Frontal cortex (tissue), 4 donors: Measurements from ENCODE around the gene TUBB3. TPM values are rescaled to one million over a fixed set of nuclear protein-coding genes. Genes with fewer than 3 reads are reported as not detected.
"Not testable (repeated sequence)": the region's sequence is repeated elsewhere in the genome, so short reads cannot be mapped to it uniquely, and the experiment has no call there.

ENCODE experiments used
- DNase-seq, 2 donors: peaks; one replicate each; pipeline ENCODE4 v3.0.0; 2012; ENCODE audit warnings: low spot score in 2 of 2
- FAIRE-seq: peaks from 2 replicates; lab custom pipeline; 2012; peaks lifted over from hg19 to GRCh38; lab: Jason Lieb, UNC
- total RNA-seq: library from RNA; depleted of rRNA; stranded (reverse); fragments of >200 nt; gene quantifications from one replicate; pipeline ENCODE4 v1.2.3, GENCODE V29; 2014
- donor health status: control.
- donor health status: control.
- donor health status: control.

TUBB3 gene
- total RNA-seq: 3,334 TPM

DNA sequence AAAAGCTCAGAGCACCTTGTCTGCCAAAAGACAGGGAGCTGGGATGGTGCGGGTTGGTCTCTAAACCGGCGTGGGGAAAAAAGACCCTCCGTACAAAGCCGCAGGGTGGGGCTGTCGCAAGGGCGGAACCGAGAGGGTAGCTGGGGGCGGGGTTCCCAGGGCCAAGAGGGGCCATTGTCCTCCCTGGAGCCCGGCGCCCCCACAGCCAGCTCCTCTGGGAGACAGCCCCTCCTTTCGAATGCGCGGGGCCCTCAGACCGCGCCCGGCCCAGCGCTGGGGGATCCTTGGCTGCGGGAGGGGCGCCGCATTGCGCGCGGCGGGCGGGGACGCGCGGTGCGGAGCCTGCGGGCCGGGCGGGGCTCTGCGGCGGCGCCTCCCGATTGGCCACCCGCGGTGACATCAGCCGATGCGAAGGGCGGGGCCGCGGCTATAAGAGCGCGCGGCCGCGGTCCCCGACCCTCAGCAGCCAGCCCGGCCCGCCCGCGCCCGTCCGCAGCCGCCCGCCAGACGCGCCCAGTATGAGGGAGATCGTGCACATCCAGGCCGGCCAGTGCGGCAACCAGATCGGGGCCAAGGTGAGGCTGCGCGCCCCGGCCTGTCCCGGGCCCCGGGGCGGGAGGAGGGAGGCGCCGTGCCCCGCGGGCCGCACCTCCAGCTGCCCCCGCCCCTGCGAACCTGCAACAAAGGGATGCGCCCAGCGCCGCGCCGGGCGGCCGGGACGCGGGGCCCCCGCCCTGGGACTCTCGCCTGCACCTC lies at the start of gene TUBB3:
Gene TUBB3 (plus strand): TSS at position 459 of the 756 bp plus-strand sequence. CDS start 60 bp downstream, at position 519.
- DNase-seq (peak; percentile 95 to 99), FAIRE-seq (no peak)

DNA sequence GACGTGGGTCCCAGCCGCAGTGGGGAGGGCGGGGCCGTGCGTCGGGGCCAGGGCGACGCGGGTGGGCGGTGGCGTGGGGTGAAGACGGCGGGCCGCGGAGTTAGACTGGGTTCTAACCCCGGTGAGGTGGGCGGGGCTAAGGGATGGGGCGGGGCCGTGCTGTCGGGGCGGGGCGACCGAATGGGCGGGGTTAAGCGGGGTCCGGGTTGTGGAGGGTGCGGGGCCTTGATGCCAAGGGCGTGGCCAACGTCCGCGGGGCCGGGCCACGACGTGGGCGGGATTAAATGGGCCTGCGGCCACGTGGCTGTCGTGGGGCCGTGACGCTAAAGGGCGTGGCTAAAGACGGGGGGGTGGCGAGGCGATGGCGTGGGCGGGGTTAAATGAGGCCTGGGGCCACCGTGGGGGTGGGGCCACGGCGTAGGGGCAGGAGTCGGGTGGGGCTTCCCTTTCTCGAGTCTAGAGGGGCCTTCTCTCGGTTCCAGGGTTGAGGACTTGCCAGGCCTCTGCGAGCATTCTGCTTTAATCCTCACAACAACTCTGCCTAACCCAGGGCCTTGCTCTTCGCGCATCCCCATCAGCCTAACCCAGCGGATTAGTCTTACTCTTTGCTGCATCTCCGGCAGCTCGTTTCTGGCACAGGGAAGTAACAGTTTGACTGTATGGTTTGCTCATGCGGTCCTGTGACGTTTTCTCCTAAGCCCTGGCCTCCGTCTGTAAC lies 49.0 kb upstream of the TUBB3 start:
- FAIRE-seq (no peak), DNase-seq (peak; percentile 92 to 93)

DNA sequence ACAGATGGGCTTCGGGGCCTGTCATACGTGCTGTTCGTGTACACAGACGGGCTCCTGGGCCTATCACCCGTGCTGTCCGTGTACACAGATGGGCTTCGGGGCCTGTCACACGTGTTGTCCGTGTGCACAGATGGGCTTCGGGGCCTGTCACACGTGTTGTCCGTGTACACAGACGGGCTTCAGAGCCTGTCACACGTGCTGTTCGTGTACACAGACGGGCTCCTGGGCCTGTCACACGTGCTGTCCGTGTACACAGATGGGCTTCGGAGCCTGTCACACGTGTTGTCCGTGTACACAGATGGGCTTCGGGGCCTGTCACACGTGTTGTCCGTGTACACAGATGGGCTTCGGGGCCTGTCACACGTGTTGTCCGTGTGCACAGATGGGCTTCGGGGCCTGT lies 44.0 kb upstream of the TUBB3 start:
- FAIRE-seq, DNase-seq: not testable (repeated sequence)

DNA sequence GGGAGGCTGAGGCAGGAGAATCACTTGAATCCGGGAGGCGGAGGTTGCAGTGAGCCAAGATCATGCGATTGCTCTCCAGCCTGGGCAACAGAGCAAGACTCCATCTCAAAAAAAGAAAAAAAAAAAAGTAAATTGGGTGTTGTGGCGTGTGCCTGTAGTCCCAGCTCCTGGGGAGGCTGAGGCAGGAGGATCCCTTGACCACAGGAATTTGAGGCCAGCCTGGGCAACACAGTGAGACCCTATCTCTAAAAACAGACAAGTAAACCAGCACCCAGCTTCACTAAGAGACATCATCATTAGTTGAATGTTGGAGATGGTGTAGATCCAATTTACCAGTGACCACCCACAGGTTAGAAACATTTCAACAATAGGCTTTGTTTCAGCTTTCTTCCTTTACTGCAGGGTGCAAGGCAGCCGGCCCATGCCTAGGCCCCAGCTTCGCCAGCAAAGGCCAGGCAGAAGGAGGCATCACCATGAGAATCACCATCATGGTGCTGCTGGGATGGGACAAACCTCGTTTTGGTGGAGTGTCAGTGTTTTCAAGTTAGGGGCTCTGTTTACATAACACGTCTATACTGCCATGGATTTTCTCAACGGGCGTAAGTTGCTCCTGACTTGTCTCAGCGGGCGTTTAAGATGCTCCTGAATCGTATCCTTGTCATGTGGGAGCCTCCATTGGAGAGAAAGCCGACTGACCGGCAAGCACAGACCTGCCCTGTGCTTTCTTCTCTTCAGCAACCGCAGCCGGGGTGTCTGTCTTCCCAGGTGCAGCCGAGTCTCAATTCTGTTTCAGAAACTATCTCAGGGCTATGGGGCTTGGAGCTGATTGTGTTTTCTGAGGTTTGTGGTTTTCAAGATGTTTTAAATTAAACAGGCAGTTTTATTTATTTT lies 42.4 kb upstream of the TUBB3 start:
- FAIRE-seq (no peak), DNase-seq (no peak)

DNA sequence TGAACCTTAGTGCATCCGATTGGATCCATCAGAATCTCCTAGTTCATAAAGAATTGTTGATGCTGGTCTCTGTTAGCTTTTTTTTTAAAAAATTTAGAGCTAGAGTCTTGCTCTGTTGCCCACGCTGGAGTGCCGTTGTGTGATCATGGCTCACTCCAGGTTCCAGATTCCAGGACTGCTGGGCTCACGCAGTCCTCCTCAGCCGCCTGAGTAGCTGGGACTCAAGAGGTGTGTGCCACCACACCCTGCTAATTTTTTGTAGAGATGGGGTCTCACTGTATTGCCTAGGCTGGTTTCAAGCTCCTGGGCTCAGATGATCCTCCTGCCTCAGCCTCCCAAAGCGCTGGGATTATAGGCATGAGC lies 41.8 kb upstream of the TUBB3 start:
- FAIRE-seq (no peak), DNase-seq (no peak)

DNA sequence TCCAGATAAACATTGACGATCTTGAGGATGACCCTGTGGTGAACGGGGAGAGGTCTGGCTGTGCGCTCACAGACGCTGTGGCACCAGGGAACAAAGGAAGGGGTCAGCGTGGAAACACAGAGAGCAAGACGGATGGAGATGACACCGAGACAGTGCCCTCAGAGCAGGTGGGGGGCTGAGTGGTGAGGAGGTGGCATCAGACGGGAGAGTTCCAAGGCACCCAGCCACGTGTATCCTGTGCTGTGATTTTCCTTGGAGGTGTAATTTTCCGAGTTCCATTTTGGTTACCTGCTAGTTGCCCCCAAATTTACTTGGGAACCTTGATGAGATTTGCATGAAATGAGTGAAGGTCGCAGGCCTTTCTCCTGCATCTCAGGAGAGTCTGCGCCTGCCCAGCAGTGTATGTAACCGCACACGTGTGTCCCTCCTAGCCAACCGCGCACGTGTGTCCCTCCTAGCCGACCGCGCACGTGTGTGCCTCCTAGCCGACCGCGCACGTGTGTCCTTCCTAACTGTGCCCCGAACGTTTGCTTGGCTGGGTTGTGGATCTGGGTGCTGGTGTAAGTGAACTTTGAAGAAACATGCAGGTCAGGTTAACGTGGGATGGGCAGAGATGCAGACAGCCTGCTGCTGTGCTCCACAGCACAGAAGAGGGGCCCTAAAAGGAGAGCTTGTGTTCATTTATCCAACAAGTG lies 39.6 kb upstream of the TUBB3 start:
- DNase-seq: no peak

DNA sequence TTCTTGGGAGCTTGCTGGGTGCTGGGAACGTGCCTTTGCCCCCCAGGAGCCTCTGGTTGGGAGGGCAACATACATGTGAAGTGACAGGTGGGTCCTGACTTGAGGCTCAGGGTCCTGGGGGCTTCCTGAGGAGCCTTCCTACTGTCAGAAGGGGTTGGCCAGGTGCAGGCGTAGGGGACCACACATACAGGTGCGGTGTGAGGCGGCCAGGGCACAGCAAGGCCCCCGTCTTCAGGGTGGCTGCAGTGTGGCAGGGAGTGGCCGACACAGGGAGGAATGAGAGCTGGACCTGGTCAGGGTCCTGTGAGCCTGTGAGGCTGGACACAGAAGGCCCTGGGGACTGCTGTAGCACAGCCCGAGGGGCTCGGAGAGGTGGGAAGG lies 39.1 kb upstream of the TUBB3 start:
- FAIRE-seq (no peak), DNase-seq (no peak)

More for the DNA sequence above, 39.6 kb upstream of the TUBB3 start:
- FAIRE-seq: no peak

DNA sequence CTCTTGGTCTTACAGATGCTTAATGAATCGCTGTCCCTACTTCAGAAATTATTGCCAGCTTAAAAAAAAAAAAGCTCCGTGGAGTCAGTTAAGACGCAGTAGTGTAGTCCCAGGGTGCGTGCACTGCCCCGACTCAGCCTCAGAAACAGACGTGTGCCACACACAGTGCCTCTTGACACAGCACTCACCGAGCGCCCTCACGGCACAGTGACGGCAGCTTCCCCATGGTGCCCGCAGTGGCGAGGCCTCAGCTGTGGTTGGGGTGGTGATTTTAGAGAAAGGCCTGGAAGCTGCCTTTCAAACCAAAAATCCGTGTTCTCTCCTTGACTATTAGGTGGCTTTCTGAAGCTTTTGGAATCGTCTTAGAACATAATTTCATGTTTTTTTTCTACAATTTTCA lies 35.9 kb upstream of the TUBB3 start:
- FAIRE-seq: no peak

DNA sequence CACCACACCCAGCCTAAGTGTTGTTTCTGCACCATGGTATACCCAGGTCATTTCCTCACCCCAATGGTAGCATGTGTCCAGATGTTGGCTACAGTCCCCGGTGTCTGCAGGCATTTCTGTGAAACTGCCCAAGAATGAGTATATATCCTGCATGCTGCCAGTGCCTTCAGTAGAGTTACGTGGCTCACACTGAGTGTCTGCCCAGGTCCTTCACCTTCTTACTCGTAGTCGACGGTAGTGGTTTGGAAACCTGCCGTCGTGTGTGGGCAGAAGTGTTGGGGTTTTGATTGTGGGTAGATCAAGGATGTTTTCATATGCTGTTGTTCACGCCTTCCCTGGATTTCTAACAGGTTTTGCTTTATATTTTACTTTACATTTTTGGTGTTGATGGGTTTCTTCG lies 32.9 kb upstream of the TUBB3 start:
- FAIRE-seq (no peak), DNase-seq (no peak)

More for the DNA sequence above, 35.9 kb upstream of the TUBB3 start:
- DNase-seq: no peak

DNA sequence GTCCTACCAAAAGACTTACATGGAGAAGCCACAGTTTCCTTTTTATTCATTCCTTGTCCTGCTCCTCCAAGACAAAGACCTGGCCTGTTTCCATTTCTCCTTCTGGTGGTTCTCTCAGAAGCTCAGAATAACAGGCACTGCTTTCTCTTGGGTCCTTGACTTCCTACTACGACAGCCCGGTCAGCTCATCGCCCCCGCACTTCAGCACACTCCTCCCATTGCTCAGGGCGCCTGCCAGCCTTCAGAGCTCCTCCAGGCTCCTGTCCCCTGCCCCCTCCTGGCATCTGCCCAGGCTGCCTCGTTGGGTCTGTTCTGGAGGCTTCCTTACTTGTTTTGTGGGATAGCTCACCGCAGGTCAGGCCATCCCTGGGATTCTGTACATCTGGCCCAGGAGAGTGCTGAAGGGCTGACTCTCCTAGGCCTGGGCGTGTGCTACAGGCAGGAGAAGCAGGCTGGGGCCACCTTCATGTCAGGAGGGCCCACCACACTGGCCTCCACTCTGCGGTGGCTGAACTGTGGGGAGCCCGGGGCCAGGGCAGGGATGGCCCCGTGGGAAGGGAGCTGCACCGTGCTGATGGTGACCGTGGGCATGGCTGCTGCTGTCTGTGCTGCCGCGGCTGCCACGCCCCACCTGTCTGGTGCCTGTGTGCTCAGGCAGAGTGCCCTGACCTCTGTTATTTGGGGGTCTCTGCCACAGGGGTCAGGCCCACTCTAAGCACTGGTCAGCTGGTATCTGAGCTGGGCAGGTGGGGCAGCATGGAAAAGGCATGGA lies 32.1 kb upstream of the TUBB3 start:
- FAIRE-seq (no peak), DNase-seq (no peak)

DNA sequence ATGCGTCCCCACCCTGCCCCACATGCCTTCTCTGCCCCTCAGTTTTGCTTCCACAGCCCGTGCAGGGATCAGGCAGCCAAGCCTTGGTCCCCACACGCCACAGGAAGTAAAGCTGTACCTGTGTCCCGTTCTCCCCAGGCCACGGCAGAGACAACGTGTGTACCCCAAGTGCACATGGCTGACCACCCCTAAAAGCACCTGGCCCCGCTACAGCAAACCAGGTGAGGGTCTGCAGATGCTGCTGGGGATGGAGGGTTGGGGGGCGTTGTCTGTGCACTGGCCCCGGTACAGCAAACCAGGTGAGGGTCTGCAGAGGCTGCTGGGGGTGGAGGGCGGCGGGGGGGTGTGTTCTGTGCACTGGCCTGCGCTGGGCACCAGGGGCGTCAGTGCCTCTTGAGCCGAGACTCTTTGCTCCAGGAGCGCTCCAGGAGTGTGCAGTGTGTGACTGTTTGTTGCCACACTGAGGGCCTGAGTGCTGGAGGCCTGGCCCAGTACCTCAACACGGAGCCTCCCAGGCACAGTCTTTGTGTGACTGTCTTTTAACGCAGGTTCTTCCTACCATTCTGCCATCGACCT lies 31.0 kb upstream of the TUBB3 start:
- FAIRE-seq (no peak), DNase-seq (no peak)

DNA sequence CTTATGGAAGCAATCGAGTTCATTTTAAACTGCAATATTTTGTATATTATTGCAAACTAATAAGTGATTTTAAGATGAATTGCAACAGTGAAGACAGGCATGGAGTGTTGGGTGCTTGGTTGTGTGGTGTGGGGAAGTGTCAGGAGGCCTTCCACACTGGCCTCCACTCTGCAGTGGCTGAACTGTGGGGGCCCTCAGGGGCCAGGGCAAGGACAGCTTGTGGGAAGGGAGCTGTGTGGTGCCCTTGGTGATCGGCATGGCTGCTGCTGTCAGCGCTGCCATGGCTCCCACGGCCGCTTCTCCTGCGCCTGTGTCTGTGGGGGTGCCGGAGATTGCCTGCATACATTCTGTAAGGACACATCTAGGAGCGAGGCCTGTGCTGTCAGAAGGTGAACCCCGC lies 30.5 kb upstream of the TUBB3 start:
- FAIRE-seq: no peak
- no peak for DNase-seq

DNA sequence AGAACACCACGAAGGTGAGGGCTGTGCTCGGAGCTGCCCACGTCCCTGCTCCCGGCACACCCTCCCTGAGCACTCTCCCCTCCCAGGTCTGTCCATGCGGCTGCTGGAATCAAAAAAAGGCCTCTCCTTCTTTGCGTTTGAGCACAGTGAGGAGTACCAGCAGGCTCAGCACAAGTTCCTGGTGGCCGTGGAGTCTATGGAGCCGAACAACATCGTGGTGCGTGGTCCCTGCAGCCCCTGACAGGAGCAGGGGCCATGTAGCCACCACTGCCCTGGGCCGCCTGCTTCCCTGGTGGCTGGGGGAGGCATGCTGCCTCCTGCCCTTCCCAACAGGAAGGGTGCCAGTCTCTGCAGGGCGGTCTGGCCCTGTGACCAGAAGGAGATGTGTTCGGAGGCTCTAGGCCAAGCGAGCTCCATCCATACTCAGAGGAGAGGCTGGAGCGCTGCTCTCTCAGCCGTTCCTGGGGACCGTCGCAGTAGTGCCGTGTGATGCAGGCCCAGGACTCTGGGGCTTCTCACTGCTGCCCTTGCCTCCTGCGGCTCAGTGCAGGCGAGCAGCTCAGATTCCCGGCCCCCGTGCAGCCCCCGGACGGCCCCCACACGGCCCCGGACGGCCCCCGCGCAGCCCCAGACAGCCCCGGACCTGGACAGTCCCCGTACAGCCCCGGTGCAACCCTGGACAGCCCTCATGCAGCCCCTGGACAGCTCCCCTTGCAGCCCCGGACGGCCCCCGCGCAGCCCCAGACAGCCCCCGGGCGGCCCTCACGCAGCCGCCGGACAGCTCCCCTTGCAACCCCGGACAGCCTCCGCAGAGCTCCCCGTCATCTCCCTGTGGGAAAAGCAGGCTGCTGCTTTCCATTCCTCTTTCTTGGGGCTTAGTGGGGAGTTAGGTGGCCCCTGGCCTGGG lies 29.2 kb upstream of the TUBB3 start:
- no peak for DNase-seq

DNA sequence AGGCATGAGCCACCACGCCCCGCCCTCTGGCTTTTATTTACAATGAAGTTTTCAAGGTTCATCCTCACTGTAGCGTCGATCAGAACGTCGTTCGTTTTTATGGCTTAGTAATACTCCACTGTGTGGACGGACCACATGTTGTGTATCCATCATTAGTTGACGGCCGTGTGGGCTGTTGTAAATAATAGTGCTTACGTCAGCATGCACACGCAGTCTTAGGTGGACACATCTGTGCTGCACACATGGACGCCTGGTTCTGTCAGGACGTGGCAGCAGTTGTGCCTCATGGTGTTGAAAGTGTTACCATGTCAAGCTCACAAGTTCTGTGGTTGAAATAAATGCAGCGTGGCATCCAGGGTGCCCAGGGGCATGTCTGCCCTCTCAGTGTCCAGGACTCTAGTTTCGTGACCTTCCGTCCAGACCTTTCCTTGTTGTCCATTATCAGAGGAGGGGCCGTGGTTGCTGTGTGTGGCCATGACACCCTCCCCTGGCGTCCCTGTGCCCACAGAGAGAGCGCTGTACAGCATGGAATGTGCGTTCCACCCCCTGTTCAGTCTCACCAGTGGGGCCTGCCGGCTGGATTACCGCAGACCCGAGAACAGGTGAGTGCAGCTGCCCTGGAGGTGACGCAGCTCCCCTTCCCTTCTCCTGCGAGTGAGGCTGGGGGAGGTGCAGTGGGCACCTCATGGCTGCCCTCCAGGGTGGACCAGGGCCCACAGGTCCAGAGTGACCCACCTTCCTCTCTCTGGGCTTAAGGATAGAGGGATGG lies 27.5 kb upstream of the TUBB3 start:
- DNase-seq (no peak), FAIRE-seq (no peak)

More for the DNA sequence above, 29.2 kb upstream of the TUBB3 start:
- no peak for FAIRE-seq

DNA sequence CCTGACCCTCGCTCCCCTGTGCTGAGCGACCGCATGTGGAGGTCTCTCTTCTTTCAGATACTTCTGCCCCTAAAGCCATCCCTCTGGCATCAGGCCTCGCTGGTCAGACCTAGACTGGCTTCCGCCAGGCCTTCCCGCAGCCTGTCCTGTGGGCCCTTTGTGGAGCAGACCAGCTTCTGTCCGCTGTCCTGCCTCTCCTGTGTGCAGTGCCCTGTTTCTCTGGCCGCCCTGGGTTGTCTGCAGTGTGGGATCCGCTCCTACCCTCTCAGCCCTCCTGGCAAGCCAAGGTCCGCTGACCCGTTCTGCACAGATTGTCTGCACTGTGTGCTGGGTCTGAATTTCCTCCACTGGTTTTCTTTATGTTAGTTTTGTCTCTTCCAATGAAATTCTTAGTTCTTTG lies 25.9 kb upstream of the TUBB3 start:
- no peak for DNase-seq
- FAIRE-seq: no peak

DNA sequence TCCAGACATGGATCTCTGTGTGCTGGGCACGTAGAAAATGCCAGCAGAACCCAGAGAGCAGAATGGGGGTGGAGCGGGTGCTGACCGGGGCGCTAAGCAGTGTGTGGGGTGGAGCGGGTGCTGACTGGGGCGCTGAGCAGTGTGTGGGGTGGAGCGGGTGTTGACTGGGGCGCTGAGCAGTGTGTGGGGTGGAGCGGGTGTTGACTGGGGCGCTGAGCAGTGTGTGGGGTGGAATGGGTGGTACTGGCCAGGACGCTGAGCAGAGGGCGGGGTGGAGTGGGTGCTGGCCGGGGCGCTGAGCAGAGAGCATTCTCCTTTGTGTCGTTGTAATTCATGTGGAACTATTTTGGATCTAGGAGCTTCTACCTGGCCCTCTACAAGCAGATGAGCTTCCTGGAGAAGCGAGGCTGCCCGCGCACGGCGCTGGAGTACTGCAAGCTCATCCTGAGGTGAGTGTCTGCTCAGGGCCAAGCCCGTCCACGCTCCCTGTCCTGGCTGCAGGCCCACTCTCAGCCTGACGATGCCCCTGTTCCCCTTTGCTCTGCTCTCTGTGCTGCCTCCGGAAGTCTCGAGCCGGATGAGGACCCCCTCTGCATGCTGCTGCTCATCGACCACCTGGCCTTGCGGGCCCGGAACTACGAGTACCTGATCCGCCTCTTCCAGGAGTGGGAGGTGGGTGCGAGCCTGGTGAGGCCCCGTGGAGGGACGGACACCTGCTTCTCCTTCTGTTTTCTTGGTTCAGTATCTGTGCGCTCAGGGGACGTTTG lies 24.8 kb upstream of the TUBB3 start:
- no peak for FAIRE-seq
- no peak for DNase-seq
